ENCODE data around the gene WASF3.

DNA sequence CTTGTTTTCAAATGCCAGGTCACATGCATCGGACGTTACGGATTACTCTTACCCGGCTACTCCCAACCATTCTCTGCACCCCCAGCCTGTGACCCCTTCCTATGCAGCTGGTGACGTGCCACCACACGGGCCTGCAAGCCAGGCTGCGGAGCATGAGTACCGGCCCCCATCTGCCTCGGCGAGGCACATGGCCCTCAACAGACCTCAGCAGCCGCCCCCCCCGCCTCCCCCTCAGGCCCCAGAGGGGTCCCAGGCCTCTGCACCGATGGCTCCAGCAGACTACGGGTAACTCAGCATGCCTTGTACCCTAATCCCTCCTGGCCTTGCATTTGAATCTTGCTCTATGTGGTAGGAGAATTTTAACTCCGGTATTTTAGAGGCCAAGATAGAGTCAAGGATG is 123.6 kb downstream of the WASF3 start:
- TF ChIP-seq, protein P1, sequence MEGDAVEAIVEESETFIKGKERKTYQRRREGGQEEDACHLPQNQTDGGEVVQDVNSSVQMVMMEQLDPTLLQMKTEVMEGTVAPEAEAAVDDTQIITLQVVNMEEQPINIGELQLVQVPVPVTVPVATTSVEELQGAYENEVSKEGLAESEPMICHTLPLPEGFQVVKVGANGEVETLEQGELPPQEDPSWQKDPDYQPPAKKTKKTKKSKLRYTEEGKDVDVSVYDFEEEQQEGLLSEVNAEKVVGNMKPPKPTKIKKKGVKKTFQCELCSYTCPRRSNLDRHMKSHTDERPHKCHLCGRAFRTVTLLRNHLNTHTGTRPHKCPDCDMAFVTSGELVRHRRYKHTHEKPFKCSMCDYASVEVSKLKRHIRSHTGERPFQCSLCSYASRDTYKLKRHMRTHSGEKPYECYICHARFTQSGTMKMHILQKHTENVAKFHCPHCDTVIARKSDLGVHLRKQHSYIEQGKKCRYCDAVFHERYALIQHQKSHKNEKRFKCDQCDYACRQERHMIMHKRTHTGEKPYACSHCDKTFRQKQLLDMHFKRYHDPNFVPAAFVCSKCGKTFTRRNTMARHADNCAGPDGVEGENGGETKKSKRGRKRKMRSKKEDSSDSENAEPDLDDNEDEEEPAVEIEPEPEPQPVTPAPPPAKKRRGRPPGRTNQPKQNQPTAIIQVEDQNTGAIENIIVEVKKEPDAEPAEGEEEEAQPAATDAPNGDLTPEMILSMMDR (conservative IDR thresholded peaks at IDR 0.05) = no peak
- TF ChIP-seq EZH2 (IDR thresholded peaks at IDR 0.05; ENCODE audit: low read depth) = no peak
